NCI-H128 (cell line): ENCODE measurements around the gene KBTBD12.

Experiments used
- DNase-seq: peaks from one replicate; lab custom pipeline; 2025; ENCODE audit not compliant: unreplicated experiment; lab: John Stamatoyannopoulos, UW

The KBTBD12 gene

DNA sequence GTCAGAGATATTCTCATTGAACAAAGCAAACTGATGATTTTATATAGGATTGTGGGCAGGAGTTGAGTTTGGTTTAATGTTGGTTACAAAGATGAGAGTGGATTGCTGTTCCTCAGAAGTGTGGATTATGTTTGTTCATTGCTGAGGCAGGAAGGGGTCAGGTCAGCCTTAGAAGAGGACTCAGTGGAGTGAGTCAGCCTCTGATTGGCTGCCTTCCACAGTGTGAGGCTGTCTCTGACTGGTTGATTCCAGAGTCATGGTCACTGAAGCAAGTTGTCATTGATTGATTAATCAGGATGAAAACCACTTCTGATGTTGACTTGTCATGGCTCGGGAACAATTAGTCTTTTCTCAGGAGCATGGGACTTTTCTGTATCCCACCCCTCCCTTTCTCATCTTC lies 36.2 kb downstream of the KBTBD12 start:
- DNase-seq = no peak

DNA sequence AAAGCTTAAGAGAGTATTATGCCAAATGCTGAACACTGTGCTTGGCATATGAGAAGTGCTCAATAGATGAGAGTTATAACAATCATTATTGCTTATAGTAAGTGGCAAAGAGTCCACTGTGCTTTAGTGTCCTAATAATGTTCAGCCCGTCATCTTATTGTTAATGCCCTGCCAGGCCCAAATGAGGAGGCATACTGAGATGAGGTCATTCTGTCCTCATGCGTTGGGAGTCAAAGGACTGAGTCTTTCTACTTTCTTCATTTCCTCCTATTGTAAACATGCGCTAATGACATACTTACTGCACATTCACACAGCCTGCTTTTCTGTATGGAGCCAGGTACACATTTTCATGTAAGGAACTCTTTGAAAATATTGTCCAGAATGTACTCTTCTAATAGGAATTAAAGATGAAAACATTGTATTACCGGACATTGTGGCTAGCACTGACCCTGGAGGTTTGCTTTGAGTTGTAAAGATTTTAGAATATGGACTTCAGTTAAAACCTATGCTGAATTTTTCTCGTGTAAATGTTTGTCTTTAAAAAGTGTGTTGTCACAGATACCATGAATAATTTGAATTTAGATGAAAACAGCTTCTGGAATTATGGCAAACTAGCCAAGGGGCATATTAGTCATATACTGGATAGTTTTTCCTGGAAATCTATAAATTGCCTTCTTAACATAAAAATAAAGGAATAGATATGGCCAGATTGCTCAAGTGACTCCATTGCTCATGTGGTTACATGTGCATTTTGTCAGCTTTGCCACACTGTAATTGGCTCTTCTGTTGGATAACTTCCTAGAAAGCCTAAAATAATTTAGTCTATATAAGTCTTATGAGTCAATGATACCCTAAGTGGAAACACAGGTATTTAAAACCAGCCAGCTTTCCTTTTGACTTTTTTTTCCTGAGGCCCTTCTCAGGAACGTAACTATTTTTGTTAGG lies 38.3 kb downstream of the KBTBD12 start:
- DNase-seq = no peak

DNA sequence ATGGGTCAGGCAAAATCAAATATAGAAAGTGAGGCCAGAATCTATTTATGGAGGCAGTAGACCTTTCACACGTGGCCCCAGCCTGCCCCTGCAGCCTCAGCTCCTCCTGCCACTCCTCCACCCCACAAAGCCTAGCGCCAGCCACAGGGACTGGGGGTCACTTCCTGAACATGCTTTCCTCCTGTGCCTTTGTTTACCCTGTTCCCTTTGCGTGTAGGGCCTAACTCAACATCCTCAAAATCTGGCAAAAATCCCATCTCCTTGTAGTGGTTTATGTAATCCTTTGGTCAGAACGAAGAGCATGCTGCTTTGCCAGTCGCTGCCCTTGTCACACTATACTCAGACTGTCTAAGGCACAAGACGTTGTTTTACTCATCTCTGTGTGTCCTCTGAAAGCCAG lies 39.6 kb downstream of the KBTBD12 start:
- DNase-seq = no peak

DNA sequence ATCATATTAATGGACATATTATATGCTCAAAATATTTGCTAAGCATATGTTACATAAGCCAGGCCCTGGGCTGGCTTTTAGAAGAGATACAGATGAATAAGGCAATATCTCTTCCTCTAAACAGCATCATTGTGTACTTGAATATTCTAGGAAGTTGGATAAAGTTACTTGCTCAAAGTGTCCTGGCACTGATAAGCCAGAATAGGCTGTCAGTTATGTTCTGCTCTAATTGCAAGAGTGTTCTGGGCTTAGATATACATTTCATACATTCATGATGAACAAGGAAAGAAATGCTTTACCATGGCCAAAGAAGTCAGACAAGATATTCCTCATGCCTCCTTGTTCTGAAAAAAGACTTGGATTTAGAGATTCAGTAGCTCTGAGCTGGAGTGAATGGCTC lies 40.7 kb downstream of the KBTBD12 start:
- DNase-seq = no peak

DNA sequence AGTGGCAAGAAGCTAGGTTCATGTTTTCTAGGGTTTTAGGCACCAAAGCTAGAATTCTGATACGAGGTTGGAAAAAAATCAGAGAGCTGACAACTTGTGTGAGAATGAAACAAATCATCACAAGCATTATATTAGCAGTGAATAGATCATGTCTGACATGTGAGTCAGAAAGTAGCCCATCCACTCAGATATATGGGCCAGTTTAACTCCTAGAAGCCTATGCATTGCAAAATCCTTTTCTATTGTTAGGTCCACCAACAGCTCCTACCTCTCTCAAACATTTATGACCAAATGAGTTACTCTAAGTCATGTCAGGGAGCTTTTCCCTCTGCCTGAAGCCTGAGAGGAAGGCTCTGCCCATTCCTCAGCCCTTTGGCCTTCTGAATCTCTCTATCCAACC lies 44.0 kb downstream of the KBTBD12 start:
- DNase-seq = no peak

DNA sequence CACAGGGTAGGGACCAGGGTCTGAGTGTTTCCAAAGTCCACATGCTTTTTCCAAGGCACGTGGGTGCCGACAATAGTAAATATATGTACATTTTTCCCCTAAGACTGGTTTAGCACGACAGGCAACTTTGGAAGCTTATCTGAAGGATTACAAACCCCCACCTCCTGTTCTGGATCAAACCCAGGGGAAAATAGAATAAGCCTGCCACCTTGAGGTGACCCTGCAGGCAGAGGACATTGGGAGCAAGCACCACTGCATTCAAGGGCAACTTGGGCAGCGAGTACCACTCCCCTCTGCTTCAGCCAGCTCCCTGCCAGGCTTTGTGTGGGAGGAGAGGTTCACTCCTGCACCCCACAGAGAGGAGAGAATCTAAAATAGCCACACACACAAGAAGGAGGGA lies 44.8 kb downstream of the KBTBD12 start:
- DNase-seq = peak; percentile 42

DNA sequence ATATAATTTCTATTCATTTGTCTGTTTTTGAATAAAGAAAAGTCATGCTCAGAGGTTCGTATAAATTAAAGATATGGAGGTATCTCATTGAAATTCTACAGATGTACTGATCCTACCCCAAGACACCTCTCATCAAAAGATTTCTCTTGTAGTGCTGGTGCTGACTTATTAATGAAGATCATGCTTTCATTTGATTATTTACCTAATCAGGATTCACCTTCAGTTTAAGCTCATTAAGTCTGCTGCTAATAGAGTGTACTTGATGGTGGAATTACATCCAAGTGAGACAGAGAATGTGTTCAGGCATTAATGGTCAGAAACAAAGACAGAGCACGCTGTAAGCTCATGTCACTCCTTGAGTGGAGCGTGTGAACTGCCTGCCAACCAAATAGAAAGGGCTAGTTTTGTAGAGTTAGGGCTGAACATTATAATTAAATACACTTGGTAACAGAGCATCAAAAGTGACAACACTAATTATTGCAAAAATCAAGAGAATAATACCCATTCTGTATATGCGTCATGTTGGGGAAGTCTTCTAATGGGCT lies 45.5 kb downstream of the KBTBD12 start:
- no peak for DNase-seq

DNA sequence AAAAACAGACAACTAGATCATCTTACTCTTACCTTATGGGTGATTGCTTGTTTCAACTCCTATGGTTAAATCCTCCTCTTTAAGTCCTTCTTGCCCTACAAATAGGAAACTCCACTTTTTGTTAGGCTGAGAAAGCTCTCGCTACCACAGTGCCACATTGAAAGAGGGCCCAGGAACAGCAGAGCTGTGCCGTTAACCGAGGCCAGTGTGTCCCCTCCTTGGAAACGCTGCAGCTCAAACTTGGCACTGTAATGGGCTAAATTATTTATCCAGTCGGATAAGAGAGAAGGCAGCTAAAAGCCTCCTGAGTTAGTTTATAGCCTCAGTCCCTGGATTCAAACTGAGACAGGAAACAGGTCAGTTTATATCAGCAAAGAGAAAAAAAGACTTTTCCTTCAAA lies 46.1 kb downstream of the KBTBD12 start:
- no peak for DNase-seq

DNA sequence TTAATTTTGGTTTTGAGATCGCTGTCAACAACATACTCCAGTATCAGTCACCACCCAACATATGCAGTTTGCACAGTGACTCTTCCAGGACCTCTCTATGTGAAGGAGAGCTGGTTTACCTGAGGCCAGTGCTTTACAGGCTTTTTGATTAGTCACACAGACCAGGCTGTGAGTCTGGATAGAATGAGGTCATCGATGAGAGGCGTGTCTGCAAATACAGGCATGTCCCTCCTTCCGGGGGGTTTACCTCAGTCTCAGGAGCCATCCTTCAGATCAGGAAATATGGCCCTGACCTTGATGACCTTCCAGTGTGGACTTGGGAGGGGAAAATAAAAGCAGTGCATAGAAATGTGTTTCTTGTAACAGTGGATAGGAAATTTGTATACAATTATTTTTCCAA lies 46.9 kb downstream of the KBTBD12 start:
- DNase-seq = no peak

DNA sequence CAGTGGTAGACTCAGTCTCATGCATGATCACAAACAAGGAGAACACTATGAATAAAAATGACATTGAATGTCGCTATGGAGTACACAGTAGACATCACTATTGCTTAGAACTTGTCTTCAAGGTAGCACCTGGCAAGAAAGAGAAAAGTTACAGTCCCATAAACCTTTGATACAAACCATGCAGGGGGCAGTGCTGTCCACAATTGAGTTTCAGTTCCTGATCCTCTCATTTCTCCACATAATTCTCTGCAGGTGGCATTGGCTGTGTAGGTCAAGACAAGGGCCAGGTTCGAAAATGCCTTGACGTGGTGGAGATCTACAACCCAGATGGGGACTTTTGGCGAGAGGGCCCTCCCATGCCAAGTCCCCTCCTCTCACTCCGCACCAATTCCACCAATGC lies 47.9 kb downstream of the KBTBD12 start:
- no peak for DNase-seq

DNA sequence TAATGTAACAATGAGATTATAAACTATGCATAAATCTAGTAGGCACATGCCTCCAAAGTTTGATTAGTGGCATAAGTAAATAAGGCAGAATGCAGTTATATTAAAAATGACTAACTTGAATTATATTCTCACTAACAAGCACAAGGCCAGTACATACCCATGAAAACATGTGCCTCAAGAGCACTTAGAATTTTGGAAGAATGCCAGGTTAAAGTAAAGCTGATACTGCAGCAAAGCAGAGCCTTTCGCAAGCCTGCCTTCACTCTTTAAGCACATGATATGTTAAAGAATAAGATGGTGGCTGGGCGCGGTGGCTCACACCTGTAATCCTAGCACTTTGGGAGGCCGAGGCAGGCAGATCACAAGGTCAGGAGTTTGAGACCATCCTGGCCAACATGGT lies 49.0 kb downstream of the KBTBD12 start:
- DNase-seq = peak; percentile 79

DNA sequence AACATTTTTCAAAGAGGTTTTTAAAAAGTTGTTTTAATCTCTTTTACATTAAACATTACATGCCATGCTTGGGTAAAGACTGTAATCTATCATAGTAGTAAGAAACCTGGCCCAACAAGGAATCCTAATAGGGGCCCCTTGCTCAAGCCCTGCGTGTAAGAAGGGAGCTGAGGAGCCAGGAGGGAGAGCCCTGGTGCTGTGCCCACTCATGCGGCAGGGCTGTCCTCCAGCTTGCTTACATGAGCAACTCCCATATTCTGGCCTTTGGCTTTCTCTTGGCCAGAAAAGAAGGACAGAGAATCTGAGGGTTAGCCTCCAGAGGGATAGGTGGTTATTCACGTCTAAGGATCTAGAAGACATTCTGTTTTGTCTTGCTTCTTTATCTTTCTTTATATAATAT lies 49.8 kb downstream of the KBTBD12 start:
- no peak for DNase-seq

DNA sequence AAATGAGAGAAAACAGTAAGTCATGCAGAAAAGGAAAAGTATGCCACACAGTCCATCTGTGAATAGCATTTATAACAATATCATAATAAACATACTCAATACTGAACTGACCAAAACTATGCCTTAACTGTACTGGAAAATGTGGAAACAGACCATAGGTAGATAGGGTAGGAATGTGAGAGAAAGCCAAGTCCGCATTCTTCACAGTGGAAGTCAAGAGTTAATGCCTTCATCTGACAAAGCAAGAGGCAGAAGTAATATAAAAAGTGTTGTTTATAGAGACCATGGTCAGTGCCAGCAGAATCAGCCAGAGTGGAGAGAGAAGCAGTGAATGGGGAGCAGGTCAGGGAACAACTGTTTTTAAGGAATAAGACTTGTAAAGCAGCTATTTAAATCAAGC lies 52.3 kb downstream of the KBTBD12 start:
- DNase-seq = no peak

DNA sequence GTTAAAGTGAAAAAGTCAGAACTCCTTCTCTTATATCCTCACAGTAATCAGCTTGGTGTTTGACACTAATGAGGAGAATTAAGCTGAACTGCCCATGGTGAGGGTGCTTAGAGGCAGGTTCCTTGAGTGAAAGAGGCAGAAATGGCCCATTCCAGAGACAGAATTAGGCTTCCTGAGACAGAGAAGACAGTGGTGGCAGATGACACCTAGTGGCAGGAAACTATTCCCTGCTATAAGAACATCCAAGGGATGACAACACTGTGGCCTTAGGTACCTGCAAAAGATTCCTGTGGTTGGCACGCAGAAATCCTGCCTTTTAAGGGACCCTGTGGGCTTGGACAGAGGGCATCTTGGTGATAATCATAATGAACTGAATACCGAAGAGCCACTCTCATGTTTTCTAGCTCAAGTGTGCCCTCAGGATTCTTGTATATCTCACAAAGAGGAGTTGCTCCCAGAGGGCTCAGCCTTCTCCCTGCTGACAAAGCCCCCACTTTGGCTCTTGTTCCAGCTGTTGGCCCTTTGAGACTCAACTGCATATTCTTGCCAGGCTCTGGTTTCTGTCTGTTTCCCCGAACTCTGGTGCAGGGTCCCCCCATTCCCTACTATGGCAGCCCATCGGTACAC lies 56.0 kb downstream of the KBTBD12 start:
- no peak for DNase-seq

DNA sequence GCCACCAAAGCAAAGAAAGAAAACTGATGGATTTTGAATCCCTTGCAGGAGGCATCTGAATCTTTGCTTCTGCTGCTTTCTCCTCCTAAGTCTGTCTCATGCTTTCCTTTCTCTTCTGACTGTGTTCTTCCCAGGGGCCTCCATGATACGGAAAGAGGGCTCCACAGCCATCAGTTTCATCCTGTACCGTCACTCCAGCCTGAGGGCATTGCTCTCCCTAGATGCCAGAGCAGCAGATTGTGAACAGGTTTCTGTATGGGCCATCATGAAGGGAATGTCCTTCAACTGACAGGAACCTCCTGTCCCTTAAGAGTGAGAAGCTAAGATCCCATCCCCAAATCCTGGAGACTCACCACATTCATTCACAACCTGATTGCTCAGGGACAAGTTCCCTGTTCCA lies 59.2 kb downstream of the KBTBD12 start:
- DNase-seq = no peak

DNA sequence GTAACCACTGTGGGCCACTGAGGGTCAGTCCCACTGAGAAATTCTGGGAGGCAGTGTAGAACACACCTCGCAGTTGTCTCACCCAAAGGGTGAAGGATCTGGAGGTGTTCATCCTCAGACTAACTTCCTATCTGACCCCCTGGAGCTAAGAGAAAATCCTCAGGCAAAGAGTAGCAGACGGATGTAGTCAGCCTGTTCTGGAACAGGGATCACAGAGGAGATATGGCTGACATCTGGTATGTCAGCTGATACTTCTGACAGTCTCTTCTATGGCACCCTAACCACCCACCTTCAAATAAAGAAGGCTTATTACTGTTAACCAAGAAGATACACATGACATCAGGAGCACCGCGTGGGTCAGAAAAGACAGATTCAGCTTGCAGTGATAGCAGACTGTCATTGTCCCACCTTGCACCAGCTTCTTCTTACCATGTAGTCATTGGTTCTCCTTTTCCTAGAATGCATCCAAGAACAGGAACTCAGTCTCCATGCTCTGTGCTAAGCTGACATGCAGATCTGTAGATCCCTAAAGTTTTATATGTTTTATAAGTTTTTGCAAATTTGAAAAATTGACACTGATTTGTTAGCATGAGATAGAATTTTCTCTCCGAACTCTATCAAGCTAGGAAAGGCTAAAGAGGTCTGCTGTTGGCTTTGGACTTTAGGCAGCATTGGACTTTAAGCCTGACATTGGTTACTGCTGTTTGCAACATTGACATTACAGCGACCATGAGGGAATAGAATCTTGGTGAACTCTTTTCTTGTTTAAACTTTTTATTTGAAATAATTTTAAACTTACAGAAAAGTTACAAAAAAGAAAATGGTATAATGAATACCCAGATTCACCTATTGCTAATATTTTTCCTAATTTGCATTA lies 60.4 kb downstream of the KBTBD12 start:
- DNase-seq = no peak

DNA sequence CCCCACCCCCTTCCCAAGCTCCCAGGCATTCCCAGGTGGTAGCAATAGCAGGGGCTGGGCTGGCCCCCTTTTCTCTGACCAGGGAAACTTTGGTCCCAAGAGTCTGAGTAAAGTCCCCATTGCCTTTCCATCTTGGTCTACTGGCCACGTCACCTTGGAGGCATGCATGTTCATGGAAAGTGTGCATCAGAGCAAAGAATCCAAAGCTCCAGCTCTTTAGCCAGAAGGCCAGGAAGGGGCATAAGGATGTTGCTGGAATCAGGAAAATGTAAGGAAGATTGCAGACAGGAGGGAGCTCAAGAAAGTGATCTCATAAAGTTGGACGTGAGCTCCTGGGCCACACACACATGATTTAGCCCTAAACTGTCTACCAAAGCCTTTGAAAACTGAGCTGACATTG lies 63.6 kb downstream of the KBTBD12 start:
- no peak for DNase-seq

DNA sequence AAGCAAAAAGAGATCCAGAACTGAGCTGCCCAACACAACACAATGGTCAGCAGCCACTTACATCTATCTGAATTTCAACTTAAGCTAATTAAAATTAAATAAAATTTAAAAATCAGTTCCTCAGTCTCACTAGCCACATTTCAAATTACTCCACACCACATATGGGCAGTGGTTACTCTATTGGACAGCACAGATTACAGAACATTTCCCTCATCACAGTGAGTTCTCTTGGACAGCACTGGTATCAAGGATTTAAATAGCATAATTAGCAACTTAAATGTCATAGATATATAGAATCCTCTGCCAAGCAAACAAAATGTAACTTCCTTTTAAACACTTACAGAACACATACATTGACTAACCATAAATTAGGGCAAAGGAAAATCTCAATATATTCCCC lies 64.4 kb downstream of the KBTBD12 start:
- no peak for DNase-seq

DNA sequence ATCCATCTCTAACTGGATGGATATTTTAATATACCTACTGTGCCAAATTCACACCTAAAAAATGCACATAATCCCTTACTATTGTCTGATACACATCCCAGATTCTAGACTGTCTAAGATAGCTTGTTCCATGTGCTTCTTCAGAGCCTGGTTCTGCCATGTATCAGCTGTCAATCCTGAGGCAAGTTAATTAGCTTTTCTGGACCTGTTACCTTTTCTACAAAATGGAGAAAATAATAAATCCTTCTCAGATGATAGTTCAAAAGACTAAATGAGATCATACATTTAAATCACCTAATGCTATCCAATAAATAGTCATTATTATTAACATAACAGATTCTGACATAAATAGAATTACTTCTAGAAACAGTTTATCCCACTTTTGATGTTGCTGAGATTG lies 66.1 kb downstream of the KBTBD12 start:
- DNase-seq = no peak

DNA sequence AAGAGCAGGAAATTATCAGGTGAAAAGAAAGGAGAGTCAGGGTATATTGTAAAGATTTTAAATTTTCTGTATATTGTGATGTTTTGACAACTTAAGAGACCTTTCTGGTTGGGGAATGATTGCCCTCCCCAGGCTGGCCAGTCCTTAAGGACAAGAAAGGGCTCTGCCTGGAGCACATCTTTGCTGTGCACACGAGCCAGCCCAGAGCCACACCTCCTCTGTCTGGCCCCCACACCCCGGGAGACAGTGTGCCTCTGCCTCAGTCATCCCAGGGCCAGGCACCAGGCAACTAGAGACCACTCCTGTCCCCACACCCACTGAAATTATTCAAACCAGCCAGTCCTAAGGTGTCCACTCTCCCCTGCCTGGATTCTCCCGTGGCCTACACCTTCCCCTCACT lies 67.1 kb downstream of the KBTBD12 start:
- no peak for DNase-seq

DNA sequence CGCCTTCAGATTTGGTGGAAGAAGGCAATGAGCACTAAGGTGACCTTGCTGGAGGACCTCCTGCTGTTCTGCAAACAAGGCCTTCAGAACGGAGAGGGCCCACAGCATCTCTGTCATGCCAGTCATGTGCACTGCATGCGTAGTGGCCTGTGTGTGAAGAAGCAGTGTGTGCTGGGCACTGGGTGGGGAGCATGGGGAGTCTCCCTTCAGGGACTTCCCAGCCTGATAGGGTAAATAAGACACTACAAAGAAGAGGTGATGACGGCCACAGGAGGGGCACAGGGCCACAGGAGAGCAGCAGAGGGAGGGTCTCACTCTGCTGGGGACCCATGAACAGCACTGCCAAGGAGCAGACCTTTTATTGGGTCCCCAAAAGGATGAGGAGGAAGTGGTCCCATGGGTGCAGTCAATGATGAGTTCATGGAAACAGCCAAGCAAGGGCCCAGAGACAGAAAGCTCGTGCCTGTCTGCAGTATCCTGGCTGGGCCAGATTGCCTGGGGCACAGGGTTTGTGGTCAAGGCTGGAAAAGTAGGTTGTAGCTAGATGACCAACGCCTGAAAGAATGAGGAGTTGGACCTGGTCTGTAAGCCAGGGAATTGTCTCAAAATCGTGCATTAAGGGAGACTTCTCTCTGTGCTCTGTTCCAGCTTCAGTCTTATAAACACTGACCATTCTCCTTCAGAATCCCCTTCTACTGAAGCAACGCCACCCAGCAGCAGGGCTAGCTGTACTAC lies 69.4 kb downstream of the KBTBD12 start:
- DNase-seq = no peak
